Progenitor cell of endocrine pancreas (in vitro differentiated cells): ENCODE measurements around the gene GAS2L1. TPM values are rescaled to one million over a fixed set of nuclear protein-coding genes. Genes with fewer than 3 reads are reported as not detected.

Source experiments
- DNase-seq: peaks from one replicate; pipeline ENCODE4 v3.0.0; 2021; ENCODE audit warnings: low spot score; ENCODE audit not compliant: unreplicated experiment
- H3K27ac Mint-ChIP-seq: 2 replicates; pipeline ENCODE4 v1.8.0; 2021; ENCODE audit warnings: mild to moderate bottlenecking, moderate library complexity, mixed read lengths
- H3K27me3 Mint-ChIP-seq: 2 replicates; pipeline ENCODE4 v1.8.0; 2021; ENCODE audit warnings: mixed read lengths
- H3K36me3 Mint-ChIP-seq: 2 replicates; pipeline ENCODE4 v1.8.0; 2022; ENCODE audit warnings: mixed read lengths; ENCODE audit not compliant: insufficient read depth
- H3K4me1 Mint-ChIP-seq: 2 replicates; pipeline ENCODE4 v1.8.0; 2021; ENCODE audit warnings: low read depth, mixed read lengths
- H3K4me3 Mint-ChIP-seq: 2 replicates; pipeline ENCODE4 v1.8.0; 2021; ENCODE audit warnings: low read depth, mild to moderate bottlenecking, moderate library complexity, mixed read lengths
- H3K9me3 Mint-ChIP-seq: 2 replicates; pipeline ENCODE4 v1.8.0; 2021; ENCODE audit warnings: low read depth, mixed read lengths
- CTCF ChIP-seq: fragments of 200-600 bp; sonication (generic); IDR thresholded peaks from one replicate; pipeline ENCODE4 v1.5.0; 2021; ENCODE audit warnings: antibody characterized with exemption, mild to moderate bottlenecking; ENCODE audit not compliant: unreplicated experiment
- total RNA-seq: library from RNA; stranded (reverse); gene quantifications from 2 replicates; pipeline ENCODE4 v1.2.1, GENCODE V29; 2021

The GAS2L1 gene
- total RNA-seq, 1 donor from 2014 or later = 11.5 TPM

- Mint-ChIP-seq H3K36me3 (peaks cover 39% of the 10 kb centered on the region), H3K4me1 (no peaks in the 10 kb centered on the region), H3K9me3 (no peaks in the 10 kb centered on the region), H3K27ac (peak overlapping the region; percentile 41), H3K4me3 (no peak overlapping the region), H3K27me3 (no peaks in the 10 kb centered on the region)
- TF ChIP-seq CTCF = no peak
- no peak for DNase-seq
Measured at GRCh38 chr22:29298641-29299040, 7.8 kb upstream of the GAS2L1 start.

DNA sequence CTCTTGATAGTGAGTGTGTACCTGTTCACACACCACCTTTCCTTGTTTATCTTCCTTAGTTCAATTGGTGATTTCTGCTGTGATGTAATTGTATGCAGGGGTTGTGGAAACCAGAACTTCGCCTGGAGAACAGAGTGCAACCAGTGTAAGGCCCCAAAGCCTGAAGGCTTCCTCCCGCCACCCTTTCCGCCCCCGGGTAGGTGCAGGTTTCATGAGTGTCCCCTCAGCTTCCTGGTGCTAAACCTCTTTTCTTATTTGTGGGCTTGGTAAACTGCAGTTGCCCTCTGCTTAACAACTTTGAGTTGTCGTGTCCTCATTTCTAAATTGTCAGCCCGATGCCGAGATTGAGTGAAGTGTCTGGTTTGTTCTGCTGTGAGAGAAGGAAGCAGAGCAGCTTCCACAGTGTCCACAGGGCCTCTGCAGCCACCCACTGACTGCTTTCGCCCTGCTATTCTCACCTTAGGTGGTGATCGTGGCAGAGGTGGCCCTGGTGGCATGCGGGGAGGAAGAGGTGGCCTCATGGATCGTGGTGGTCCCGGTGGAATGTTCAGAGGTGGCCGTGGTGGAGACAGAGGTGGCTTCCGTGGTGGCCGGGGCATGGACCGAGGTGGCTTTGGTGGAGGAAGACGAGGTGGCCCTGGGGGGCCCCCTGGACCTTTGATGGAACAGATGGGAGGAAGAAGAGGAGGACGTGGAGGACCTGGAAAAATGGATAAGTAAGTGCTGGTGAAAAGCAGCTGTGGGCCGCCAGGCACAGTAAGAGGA is 7.1 kb upstream of the GAS2L1 start:
- Mint-ChIP-seq H3K27me3 (no peaks in the 10 kb centered on the region), H3K4me1 (no peaks in the 10 kb centered on the region), H3K4me3 (no peak overlapping the region), H3K9me3 (no peaks in the 10 kb centered on the region), H3K36me3 (peaks cover 36% of the 10 kb centered on the region), H3K27ac (peak overlapping the region; percentile 71)
- no peak for DNase-seq
- TF ChIP-seq CTCF = no peak

GRCh38 chr22:29300467-29300806 is 6.0 kb upstream of the GAS2L1 start:
- Mint-ChIP-seq H3K4me3 (no peak overlapping the region), H3K27me3 (no peaks in the 10 kb centered on the region), H3K4me1 (no peaks in the 10 kb centered on the region), H3K9me3 (no peaks in the 10 kb centered on the region), H3K27ac (peak overlapping the region; percentile 76), H3K36me3 (peaks cover 34% of the 10 kb centered on the region)
- no peak for DNase-seq
- no peak for TF ChIP-seq CTCF

- Mint-ChIP-seq H3K27ac (peak overlapping the region; percentile 76), H3K4me3 (no peak overlapping the region)
Measured at GRCh38 chr22:29300807-29301601, 5.4 kb upstream of the GAS2L1 start.

More at GRCh38 chr22:29300807-29301601, 5.4 kb upstream of the GAS2L1 start:
- Mint-ChIP-seq H3K9me3 (no peaks in the 10 kb centered on the region), H3K27me3 (no peaks in the 10 kb centered on the region), H3K4me1 (peaks cover 1% of the 10 kb centered on the region), H3K36me3 (peaks cover 31% of the 10 kb centered on the region)
- TF ChIP-seq CTCF = no peak
- no peak for DNase-seq
